ENCODE results near the gene MYL9. TPM values are rescaled to one million over a fixed set of nuclear protein-coding genes. Genes with fewer than 3 reads are reported as not detected.

Gene MYL9
- total and polyA plus RNA-seq, 2 donors (not counting 1 experiment from before 2014, with no cell fraction given): 0.78 to 3.5 TPM

- H3K9me3 Mint-ChIP-seq (ENCODE audit: insufficient read depth): no peaks in the 10 kb centered on the region
- H3K4me2 ChIP-seq (replicated peaks; ENCODE audit: low read depth, low read length, poor library complexity, severe bottlenecking): no peak overlapping the region
- no peak overlapping the region for H3K4me3 Mint-ChIP-seq
- no peaks in the 10 kb centered on the region for H3K9me3 ChIP-seq (ENCODE audit: control extremely low read depth in 1 of 3, control insufficient read depth in 2 of 3, insufficient read depth in 1 of 3, low read length in 2 of 3)
- peak overlapping the region; percentile 5 for H3K27ac Mint-ChIP-seq
- no peaks in the 10 kb centered on the region for H3K27me3 ChIP-seq (replicated peaks in 1 of 4; ENCODE audit: control extremely low read depth in 1 of 4, control insufficient read depth in 3 of 4, insufficient read depth in 4 of 4, low read length in 3 of 4)
- no peak for ATAC-seq (ENCODE audit: low read depth)
- no peak overlapping the region for H2AFZ ChIP-seq (ENCODE audit: insufficient read depth, low read depth, low read length, poor library complexity, severe bottlenecking)
- H3K27ac ChIP-seq (ENCODE audit: low read length in 2 of 2): peak overlapping the region in 1 of 2 donors; percentile 2
- intact Hi-C loops (cut with micrococcal nuclease): no loop called here
- ChIA-PET CTCF (interaction anchor here (1.6 kb wide), 1 partner anchor 11 kb away, joined by 3 read pairs; no protein-coding TSS in a partner anchor), POLR2A (interaction anchor here (0.8 kb wide), 1 partner anchor 9 kb away, joined by 4 read pairs; no protein-coding TSS in a partner anchor)
- peaks cover 54% of the 10 kb centered on the region for H4K20me1 ChIP-seq (ENCODE audit: control insufficient read depth, insufficient read depth, low read length, poor library complexity, severe bottlenecking)
- H3K79me2 ChIP-seq (ENCODE audit: control insufficient read depth, insufficient read depth, low read length): peaks cover 57% of the 10 kb centered on the region
- H3K4me1 Mint-ChIP-seq: peaks cover 17% of the 10 kb centered on the region
- no peak overlapping the region for H3K4me3 ChIP-seq (ENCODE audit: control extremely low read depth in 1 of 5, extremely low read depth in 1 of 5, insufficient read depth in 1 of 5, low read depth in 2 of 5, low read length in 4 of 5)
- no peak overlapping the region for H3K9ac ChIP-seq (ENCODE audit: low read length)
- WGBS (ENCODE audit: insufficient coverage): 83% methylated on average over 3 of the region's 4 CpGs
- peaks cover 8 to 83% of the 10 kb centered on the region in 2 experiments for H3K36me3 ChIP-seq (replicated peaks in 1 of 2; ENCODE audit: control extremely low read depth in 1 of 2, control insufficient read depth in 1 of 2, extremely low read depth in 1 of 2, insufficient read depth in 2 of 2, low read length in 1 of 2)
- TF ChIP-seq EZH2 (IDR thresholded peaks at IDR 0.05; ENCODE audit: borderline replicate concordance, insufficient read depth, low read depth, low read length, poor library complexity, severe bottlenecking): no peak
- TF ChIP-seq CTCF (IDR thresholded peaks at IDR 0.05): no peak
- no peaks in the 10 kb centered on the region for H3K4me1 ChIP-seq (ENCODE audit: control insufficient read depth in 2 of 2, insufficient read depth in 2 of 2, low read length in 2 of 2)
- no peak for DNase-seq
- H3K27me3 Mint-ChIP-seq: no peaks in the 10 kb centered on the region
These were observed 41.5 kb downstream of the MYL9 start for GRCh38 chr20:36582821-36583220.

DNA sequence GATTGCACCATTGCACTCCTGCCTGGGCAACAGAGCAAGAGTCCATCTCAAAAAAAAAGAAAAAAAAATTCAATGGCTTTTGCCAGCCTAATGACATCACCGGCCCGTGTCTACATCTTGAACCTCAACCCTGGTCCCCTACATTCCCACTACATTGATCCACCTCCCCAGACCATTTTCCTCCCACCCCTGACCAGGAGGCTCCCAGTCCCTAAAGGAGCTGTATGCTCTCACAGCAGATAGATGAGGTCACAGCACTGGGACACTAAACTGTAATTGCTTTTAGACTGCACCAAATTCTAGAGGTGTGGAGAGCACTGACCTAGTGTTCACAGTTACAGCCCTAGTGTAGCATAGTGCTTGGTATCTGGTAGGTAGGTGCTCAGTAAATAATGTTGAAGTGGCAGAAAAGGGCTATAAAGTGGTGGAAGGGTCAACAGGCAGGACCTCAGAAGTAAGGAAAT lies 42.7 kb downstream of the MYL9 start:
- peaks cover 23% of the 10 kb centered on the region for H3K4me1 Mint-ChIP-seq
- no peak overlapping the region for H3K4me2 ChIP-seq (replicated peaks; ENCODE audit: low read depth, low read length, poor library complexity, severe bottlenecking)
- H3K9me3 ChIP-seq (ENCODE audit: control extremely low read depth in 1 of 3, control insufficient read depth in 2 of 3, insufficient read depth in 1 of 3, low read length in 2 of 3): no peaks in the 10 kb centered on the region
- H4K20me1 ChIP-seq (ENCODE audit: control insufficient read depth, insufficient read depth, low read length, poor library complexity, severe bottlenecking): peaks cover 47% of the 10 kb centered on the region
- CTCF ChIA-PET: interaction anchor here (1.6 kb wide), 1 partner anchor 10 kb away, joined by 3 read pairs; no protein-coding TSS in a partner anchor
- DNase-seq: peak; percentile 12
- POLR2A ChIA-PET: no interaction called here
- ATAC-seq (ENCODE audit: low read depth): no peak
- H3K79me2 ChIP-seq (ENCODE audit: control insufficient read depth, insufficient read depth, low read length): peaks cover 51% of the 10 kb centered on the region
- H3K9me3 Mint-ChIP-seq (ENCODE audit: insufficient read depth): no peaks in the 10 kb centered on the region
- H3K27me3 Mint-ChIP-seq: no peaks in the 10 kb centered on the region
- intact Hi-C loops (cut with micrococcal nuclease): no loop called here
- TF ChIP-seq CTCF (IDR thresholded peaks at IDR 0.05) (no peak), EZH2 (IDR thresholded peaks at IDR 0.05; ENCODE audit: borderline replicate concordance, insufficient read depth, low read depth, low read length, poor library complexity, severe bottlenecking) (no peak)
- no peaks in the 10 kb centered on the region for H3K4me1 ChIP-seq (ENCODE audit: control insufficient read depth in 2 of 2, insufficient read depth in 2 of 2, low read length in 2 of 2)
- peak overlapping the region in 1 of 2 donors; percentile 9 for H3K27ac ChIP-seq (ENCODE audit: low read length in 2 of 2)
- no peak overlapping the region for H3K27ac Mint-ChIP-seq
- no peak overlapping the region for H3K4me3 ChIP-seq (ENCODE audit: control extremely low read depth in 1 of 5, extremely low read depth in 1 of 5, insufficient read depth in 1 of 5, low read depth in 2 of 5, low read length in 4 of 5)
- H2AFZ ChIP-seq (ENCODE audit: insufficient read depth, low read depth, low read length, poor library complexity, severe bottlenecking): no peak overlapping the region
- H3K27me3 ChIP-seq (replicated peaks in 1 of 4; ENCODE audit: control extremely low read depth in 1 of 4, control insufficient read depth in 3 of 4, insufficient read depth in 4 of 4, low read length in 3 of 4): no peaks in the 10 kb centered on the region
- no peak overlapping the region for H3K4me3 Mint-ChIP-seq
- no peak overlapping the region for H3K9ac ChIP-seq (ENCODE audit: low read length)
- H3K36me3 ChIP-seq (replicated peaks in 1 of 2; ENCODE audit: control extremely low read depth in 1 of 2, control insufficient read depth in 1 of 2, extremely low read depth in 1 of 2, insufficient read depth in 2 of 2, low read length in 1 of 2): peaks cover 10 to 81% of the 10 kb centered on the region in 2 experiments
- WGBS (ENCODE audit: insufficient coverage): 100% methylated on average over 2 of the region's 2 CpGs

Measured in B cell (primary cell).